ENCODE results near the gene EIF4B. TPM values are rescaled to one million over a fixed set of nuclear protein-coding genes. Genes with fewer than 3 reads are reported as not detected.

EIF4B gene
- total RNA-seq, 1 experiment from 2014 or later, result 351 TPM

- Histone ChIP-seq H3K9me3 (ENCODE audit: control insufficient read depth, insufficient read depth, low read depth, low read length) (no peaks in the 10 kb centered on the region), H3K4me3 (ENCODE audit: low read depth in 2 of 2, low read length in 2 of 2) (no peak overlapping the region), H3K4me1 (ENCODE audit: control insufficient read depth, insufficient read depth, low read length) (peaks cover 28% of the 10 kb centered on the region), H3K27ac (ENCODE audit: low read length) (0 out of 2 replicates have a peak overlapping the region, but pooled peaks have one; percentile 35), H3K27me3 (ENCODE audit: control insufficient read depth, insufficient read depth, low read length) (no peaks in the 10 kb centered on the region), H3K36me3 (ENCODE audit: control insufficient read depth, insufficient read depth, low read length) (peaks cover 31% of the 10 kb centered on the region)
- POLR2A ChIA-PET, result interaction anchor here (0.6 kb wide), 2 partner anchors 9 to 36 kb away, joined by 8 to 11 read pairs; no protein-coding TSS in a partner anchor
- DNase-seq (ENCODE audit: low read depth, low spot score), result no peak
- intact Hi-C loops (cut with micrococcal nuclease; ENCODE audit: unreplicated experiment) (no loop called here), in situ Hi-C loops (cut with HindIII; ENCODE audit: low pct_unique_long_range_greater_than_20kb, low sequenced_read_pairs) (no loop called here)
- CTCF ChIA-PET, result no interaction called here
- no TSS peak for BruUV-seq (replicated peaks)
- ATAC-seq, result no peak
- TF ChIP-seq CTCF (IDR thresholded peaks at IDR 0.05) (no peak), SIN3A (IDR thresholded peaks at IDR 0.05; ENCODE audit: borderline replicate concordance, insufficient read depth, low read depth, low read length) (no peak), TCF7L2 (IDR thresholded peaks at IDR 0.05; ENCODE audit: low read depth, low read length) (no peak), POLR2AphosphoS5 (IDR thresholded peaks at IDR 0.05; ENCODE audit: low read depth, low read length) (no peak)
- TF ChIP-seq, protein P1, sequence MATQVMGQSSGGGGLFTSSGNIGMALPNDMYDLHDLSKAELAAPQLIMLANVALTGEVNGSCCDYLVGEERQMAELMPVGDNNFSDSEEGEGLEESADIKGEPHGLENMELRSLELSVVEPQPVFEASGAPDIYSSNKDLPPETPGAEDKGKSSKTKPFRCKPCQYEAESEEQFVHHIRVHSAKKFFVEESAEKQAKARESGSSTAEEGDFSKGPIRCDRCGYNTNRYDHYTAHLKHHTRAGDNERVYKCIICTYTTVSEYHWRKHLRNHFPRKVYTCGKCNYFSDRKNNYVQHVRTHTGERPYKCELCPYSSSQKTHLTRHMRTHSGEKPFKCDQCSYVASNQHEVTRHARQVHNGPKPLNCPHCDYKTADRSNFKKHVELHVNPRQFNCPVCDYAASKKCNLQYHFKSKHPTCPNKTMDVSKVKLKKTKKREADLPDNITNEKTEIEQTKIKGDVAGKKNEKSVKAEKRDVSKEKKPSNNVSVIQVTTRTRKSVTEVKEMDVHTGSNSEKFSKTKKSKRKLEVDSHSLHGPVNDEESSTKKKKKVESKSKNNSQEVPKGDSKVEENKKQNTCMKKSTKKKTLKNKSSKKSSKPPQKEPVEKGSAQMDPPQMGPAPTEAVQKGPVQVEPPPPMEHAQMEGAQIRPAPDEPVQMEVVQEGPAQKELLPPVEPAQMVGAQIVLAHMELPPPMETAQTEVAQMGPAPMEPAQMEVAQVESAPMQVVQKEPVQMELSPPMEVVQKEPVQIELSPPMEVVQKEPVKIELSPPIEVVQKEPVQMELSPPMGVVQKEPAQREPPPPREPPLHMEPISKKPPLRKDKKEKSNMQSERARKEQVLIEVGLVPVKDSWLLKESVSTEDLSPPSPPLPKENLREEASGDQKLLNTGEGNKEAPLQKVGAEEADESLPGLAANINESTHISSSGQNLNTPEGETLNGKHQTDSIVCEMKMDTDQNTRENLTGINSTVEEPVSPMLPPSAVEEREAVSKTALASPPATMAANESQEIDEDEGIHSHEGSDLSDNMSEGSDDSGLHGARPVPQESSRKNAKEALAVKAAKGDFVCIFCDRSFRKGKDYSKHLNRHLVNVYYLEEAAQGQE (IDR thresholded peaks at IDR 0.05; ENCODE audit: insufficient read depth in 1 of 2, low read depth in 2 of 2, low read length in 1 of 2), result no peak
Measured at GRCh38 chr12:53011889-53012288, 5.6 kb downstream of the EIF4B start.

- H3K27ac ChIP-seq (ENCODE audit: low read length), result no peak overlapping the region
- CTCF ChIA-PET, result interaction anchor here (0.7 kb wide), 1 partner anchor 830 kb away, joined by 4 read pairs; no protein-coding TSS in a partner anchor
- no TSS peak for BruUV-seq (replicated peaks)
Measured at GRCh38 chr12:53012928-53013327, 6.7 kb downstream of the EIF4B start.

More at GRCh38 chr12:53012928-53013327, 6.7 kb downstream of the EIF4B start:
- intact Hi-C loops (cut with micrococcal nuclease; ENCODE audit: unreplicated experiment), result no loop called here
- Histone ChIP-seq H3K9me3 (ENCODE audit: control insufficient read depth, insufficient read depth, low read depth, low read length) (no peaks in the 10 kb centered on the region), H3K4me3 (ENCODE audit: low read depth in 2 of 2, low read length in 2 of 2) (no peak overlapping the region), H3K36me3 (ENCODE audit: control insufficient read depth, insufficient read depth, low read length) (peaks cover 27% of the 10 kb centered on the region), H3K27me3 (ENCODE audit: control insufficient read depth, insufficient read depth, low read length) (no peaks in the 10 kb centered on the region), H3K4me1 (ENCODE audit: control insufficient read depth, insufficient read depth, low read length) (peaks cover 27% of the 10 kb centered on the region)
- ATAC-seq, result no peak
- POLR2A ChIA-PET, result interaction anchor here (0.6 kb wide), 1 partner anchor 13 kb away, joined by 3 read pairs; no protein-coding TSS in a partner anchor
- no peak for DNase-seq (ENCODE audit: low read depth, low spot score)
- TF ChIP-seq CTCF (IDR thresholded peaks at IDR 0.05) (no peak), POLR2AphosphoS5 (IDR thresholded peaks at IDR 0.05; ENCODE audit: low read depth, low read length) (no peak), TCF7L2 (IDR thresholded peaks at IDR 0.05; ENCODE audit: low read depth, low read length) (no peak), SIN3A (IDR thresholded peaks at IDR 0.05; ENCODE audit: borderline replicate concordance, insufficient read depth, low read depth, low read length) (no peak)
- TF ChIP-seq, protein P1 (IDR thresholded peaks at IDR 0.05; ENCODE audit: insufficient read depth in 1 of 2, low read depth in 2 of 2, low read length in 1 of 2), result no peak
- in situ Hi-C loops (cut with HindIII; ENCODE audit: low pct_unique_long_range_greater_than_20kb, low sequenced_read_pairs), result no loop called here
